8988T (cell line): ENCODE results near the gene F2RL3.
A peak's percentile ranks its signal among the peaks of the same experiment; 100 is the strongest.

Experiments
- DNase-seq: peaks from one replicate; pipeline ENCODE4 v3.0.0; 2011

Gene F2RL3

DNA sequence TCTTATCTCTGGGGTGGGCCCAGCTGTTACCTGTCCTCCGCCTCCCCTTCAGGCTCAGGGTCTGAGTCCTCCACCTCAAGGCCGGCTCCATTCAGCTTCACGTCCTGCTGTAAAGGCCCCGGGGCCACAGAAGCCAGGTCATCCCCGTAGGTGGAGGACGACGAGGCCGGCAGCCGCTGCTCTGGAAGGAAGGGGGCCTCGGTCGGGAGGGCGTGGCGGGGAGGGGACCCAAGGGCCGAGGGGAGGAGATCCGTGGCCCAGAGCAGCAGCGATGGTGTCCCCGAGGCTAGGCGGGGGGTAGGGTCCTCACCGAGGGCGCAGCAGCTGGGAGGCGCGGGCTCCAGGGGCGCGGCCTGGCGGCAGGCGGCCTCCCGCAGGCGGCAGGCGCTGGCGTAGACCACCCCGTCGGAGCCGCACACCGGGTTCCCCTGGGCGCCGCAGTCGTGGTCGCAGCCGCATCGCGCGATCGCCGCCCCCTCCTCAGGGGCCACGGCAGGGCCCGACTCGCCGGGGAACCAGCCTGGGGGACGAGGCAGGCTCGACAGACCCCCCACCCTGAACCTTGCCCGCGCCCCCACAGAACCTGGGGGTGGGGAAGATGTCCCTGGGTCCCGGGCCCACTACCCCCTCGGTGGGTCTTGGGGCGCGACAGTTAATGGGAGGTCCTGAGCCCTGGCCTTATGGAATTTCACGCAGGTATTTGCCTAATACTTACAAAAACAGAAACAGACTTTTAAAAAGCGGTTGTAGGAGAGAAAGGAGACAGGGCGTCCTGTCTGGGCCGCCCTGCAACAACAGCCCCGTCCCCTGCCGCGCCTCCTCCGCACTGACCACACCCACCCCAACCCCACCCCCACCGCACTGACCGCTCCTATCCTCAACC is 7.6 kb downstream of the F2RL3 start:
- DNase-seq = no peak

- DNase-seq = peak; percentile 99
These were observed 8.4 kb downstream of the F2RL3 start for GRCh38 chr19:16897029-16897855.

DNA sequence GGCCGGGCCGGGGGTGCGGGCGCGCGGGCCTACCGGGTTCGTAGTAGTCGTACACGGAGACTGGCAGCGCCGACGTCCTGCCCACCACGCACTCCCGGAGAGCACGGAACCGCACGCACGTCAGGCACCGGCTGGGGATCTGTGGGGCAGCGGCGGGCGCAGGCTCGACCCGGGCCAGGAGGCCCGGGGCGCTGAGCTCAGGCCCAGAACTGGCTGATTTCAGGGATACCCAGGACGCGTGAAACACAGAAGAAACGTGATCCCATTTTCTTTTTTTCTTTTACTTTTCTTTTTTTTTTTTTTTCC is 9.0 kb downstream of the F2RL3 start:
- no peak for DNase-seq

- no peak for DNase-seq
These were observed 9.7 kb downstream of the F2RL3 start for GRCh38 chr19:16898361-16899015.

- DNase-seq = peak; percentile 93
These were observed 10.8 kb downstream of the F2RL3 start for GRCh38 chr19:16899566-16900075.

DNA sequence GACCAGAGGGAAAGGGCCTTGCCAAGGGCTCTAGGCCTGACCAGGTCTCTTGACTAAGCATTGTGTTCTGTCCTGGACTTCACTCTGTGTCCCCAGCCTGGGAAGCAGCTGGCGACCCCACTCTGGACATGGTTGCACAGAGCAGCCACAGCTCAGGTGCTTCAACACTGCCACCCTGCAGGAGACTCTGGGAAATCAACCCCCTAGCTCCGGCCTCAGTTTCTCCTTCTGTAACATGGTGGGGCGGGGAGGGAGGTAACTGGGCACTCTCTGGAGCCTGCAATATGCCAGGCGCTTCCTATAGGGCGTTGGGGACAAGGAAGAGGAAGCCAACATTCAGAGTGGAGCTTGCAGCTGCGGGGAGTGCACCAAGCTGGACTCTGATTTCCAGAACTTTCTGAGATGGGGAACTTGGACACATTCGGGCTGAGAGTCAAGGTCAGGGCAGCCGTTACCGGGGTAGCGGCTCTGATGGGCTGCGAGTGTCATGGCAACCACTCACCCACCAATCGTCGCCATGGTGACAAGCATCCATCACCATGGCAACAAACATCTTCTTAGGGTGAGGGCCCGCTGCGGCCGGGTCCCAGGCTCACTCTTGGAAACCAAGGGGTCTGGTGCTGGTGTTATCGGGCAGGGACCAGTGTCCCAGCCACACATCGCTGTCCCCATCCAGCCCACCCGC is 12.8 kb downstream of the F2RL3 start:
- no peak for DNase-seq

DNA sequence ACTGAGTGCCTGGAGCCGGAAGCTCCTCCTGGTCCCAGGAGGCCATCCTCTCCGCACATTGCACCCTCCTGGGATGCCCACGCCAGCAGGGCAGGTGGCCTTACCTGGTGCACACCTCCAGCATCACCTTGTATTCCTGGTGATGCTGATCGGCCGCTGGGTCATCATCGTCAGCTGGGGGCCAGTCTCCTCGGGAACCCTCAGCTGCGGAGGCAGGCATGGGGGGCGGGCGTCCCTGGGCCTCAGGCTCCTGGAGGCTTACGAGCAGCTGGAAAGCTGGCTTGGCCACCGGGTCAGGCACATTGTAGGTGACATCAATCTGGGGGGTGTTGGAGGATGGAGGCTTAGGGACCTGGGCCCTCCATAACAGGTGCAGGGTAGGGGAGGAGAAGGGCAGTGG is 13.7 kb downstream of the F2RL3 start:
- no peak for DNase-seq

GRCh38 chr19:16903347-16903746 is 14.5 kb downstream of the F2RL3 start:
- DNase-seq = no peak

DNA sequence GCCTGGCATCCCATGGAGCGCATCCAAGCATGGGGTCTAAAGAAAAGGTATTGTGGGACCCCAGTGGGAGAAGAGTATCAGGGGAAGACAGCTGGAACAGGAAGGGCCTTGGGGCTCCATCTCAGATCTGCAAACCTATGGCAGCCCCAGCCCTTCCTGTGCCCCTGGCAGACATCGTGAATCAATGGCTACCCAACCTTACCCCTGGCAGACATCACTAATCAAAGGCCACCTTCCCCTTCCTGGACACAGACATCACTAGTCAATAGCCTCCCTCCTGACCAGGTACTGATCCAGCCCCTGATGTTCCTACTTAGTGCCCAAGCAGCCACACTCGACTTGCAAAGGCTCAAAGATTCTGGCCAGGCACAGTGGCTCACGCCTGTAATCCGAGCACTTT is 15.8 kb downstream of the F2RL3 start:
- DNase-seq = no peak

DNA sequence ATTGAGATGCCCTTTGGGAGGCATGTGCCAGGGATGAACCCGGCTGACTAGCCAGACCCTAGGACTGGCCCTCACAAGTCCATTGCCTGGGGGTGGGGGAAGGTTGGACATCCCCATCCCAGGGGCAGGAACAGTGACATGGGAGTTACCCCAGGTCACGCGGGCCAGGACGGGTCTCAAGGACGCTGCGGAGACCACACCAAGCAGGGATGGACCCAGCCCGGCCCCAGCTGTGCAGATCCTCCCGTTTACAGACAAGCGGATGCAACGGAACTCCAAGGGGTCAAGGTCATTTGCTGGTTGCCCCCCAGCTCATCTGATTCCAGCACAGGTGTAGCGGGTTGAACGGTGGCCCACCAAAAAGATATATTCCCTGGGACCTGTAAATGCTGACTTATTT is 20.0 kb downstream of the F2RL3 start:
- no peak for DNase-seq

GRCh38 chr19:16911046-16911445 is 22.2 kb downstream of the F2RL3 start:
- no peak for DNase-seq

GRCh38 chr19:16912780-16913179 is 24.0 kb downstream of the F2RL3 start:
- DNase-seq = no peak

DNA sequence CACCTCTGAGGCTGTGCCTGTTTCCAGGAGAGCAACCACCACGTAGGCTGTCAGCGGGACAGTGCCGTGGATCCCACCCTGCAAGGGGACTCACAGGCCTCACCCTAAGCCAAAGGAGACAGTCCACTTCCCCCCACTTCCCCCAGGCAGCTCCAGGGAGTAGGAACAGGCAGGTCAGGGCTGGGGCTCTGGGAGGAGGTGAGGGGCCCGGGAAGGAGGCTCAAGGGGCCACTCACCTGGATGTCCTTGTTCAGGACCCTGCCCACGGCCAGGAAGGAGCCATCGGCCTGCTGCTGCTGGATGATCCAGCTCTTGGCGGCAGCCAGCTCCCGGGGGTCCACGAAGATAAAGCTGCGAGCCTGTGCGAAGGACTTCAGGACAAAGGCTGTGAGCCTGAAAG is 25.6 kb downstream of the F2RL3 start:
- no peak for DNase-seq

GRCh38 chr19:16915135-16915534 is 26.3 kb downstream of the F2RL3 start:
- DNase-seq = no peak

DNA sequence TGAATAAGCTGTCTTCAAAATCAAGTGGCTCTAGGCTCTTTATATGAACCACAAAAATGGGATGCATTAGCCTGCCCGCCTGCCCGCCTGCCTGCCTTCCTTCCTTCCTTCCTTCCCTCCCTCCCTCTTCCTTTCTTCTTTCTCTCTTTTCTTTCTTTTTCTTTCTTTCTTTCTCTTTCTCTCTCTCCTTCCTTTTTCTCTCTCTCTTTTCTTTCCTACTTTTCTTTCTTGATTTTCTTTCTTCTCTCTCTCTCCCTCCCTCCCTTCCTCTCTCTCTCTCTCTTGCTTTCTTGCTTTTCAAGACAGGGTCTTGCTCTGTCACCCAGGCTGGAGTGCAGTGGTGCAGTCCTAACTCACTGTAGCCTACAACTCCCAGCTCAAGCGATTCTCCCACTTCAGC is 26.9 kb downstream of the F2RL3 start:
- no peak for DNase-seq

- no peak for DNase-seq
These were observed 28.6 kb downstream of the F2RL3 start for GRCh38 chr19:16917401-16917800.

DNA sequence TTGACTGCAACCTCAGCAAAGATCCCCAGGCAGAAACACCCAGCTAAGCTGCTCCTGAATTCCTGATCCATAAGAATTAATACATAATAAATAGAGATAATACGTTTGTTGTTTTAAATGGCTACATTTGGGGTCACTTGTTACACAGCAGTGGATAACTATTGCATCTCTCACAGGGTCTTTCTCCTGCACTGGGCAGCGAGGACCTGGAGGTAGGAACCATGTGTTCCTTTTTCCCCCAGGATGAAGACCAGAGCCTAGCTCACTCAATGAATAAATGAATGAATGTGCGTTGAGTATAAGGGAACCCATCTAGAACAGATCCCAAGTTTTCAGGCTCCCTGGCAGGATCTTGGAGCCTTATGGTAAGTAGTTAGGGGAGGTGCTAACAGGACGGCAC is 30.7 kb downstream of the F2RL3 start:
- DNase-seq = no peak

DNA sequence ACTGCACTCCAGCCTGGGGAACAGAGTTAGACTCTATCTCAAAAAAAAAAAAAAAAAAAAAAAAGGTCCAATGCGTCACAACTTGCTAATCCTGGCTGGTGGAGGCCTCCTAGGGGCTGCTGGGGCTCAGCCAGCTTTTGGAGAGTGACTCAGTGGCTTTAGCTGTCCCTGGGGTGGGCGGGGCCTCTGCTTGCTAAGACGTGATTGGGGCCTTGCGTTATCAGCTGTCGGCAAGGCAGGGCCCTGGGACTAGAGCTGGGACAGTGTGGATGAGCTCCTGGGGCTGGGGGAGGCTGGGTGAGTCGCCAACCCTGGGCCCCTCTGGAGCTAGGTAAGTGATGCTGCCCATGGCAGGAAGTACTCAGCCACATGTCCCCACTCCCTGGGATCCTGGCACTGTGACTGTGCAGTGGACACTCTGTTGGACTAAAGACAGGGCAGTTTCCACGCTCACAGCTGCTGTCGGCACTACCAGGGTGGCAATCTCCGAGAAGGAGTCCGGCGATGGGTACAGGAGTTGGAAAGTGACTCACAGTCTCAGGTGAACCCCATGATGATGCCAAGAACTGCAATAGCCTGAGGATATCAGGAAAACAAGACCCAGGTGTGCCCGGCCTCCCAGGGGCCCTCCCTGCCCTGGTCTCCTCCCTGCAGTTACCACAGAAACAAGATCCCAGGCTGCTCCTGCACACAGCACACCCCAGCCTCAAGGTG is 32.2 kb downstream of the F2RL3 start:
- peak; percentile 61 for DNase-seq

- no peak for DNase-seq
These were observed 33.2 kb downstream of the F2RL3 start for GRCh38 chr19:16921766-16922591.

- no peak for DNase-seq
These were observed 33.8 kb downstream of the F2RL3 start for GRCh38 chr19:16922592-16922934.

DNA sequence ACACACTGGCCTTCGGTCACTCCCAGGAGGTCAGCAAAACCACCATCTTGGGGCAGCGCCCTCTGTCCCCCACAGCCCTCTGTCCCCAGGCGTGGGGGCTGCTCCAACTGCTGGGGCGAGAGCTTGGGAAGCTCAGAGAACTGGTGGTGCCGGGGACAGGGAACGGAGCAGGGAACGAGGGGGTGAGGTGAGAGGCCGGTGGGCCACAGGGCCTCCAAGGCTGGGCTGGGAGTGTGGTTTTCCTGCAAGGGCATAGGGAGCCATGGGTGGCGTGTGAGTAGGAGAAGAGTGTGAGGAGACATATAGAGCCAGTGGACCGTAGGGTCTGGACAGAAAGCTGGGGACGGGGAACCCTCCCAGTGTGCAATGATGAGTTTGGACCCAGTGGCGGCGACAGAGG is 34.1 kb downstream of the F2RL3 start:
- no peak for DNase-seq

GRCh38 chr19:16927883-16928282 is 39.1 kb downstream of the F2RL3 start:
- DNase-seq = no peak
